ENCODE measurements around the gene CLCN3.

- TF ChIP-seq EZH2phosphoT487 (IDR thresholded peaks at IDR 0.05; ENCODE audit: unreplicated experiment) (no peak), CTCF (conservative IDR thresholded peaks at IDR 0.05; ENCODE audit: low read depth in 2 of 2) (no peak), ETS1 (IDR thresholded peaks at IDR 0.05) (no peak), JUNB (IDR thresholded peaks at IDR 0.05; ENCODE audit: unreplicated experiment) (no peak), NANOG (IDR thresholded peaks at IDR 0.05; ENCODE audit: borderline replicate concordance) (no peak), ZNF462 (CRISPR knock-in tag; IDR thresholded peaks at IDR 0.05) (no peak), EZH2 (IDR thresholded peaks at IDR 0.05; ENCODE audit: low read depth, unreplicated experiment) (no peak), CREB1 (CRISPR knock-in tag; IDR thresholded peaks at IDR 0.05; ENCODE audit: low read depth) (no peak), POLR2AphosphoS5 (IDR thresholded peaks at IDR 0.05; ENCODE audit: low read depth) (no peak), STAT1 (IDR thresholded peaks at IDR 0.05; ENCODE audit: unreplicated experiment) (no peak), REST (IDR thresholded peaks at IDR 0.05; ENCODE audit: unreplicated experiment) (no peak), ZNF331 (CRISPR knock-in tag; IDR thresholded peaks at IDR 0.05; ENCODE audit: low read depth) (no peak), ZNF114 (CRISPR knock-in tag; IDR thresholded peaks at IDR 0.05) (no peak)
These were observed 124.9 kb downstream of the CLCN3 start for GRCh38 chr4:169745291-169745690.

Data from GM23338 (cell line).